ENCODE results near the gene CD3E.

GRCh38 chr11:118341261-118341660 lies 36.7 kb downstream of the CD3E start:
- TF ChIP-seq CTCF (IDR thresholded peaks at IDR 0.05 in 8 of 11, conservative IDR thresholded peaks at IDR 0.05 in 3 of 11): no peak
- no peak for TF ChIP-seq POLR2A (IDR thresholded peaks at IDR 0.05)
